ENCODE data around the gene KCNJ1. TPM values are rescaled to one million over a fixed set of nuclear protein-coding genes. Genes with fewer than 3 reads are reported as not detected.

Gene KCNJ1
- total and polyA plus RNA-seq, 2 experiments from 2014 or later: 0.16 TPM; not detected in 1

DNA sequence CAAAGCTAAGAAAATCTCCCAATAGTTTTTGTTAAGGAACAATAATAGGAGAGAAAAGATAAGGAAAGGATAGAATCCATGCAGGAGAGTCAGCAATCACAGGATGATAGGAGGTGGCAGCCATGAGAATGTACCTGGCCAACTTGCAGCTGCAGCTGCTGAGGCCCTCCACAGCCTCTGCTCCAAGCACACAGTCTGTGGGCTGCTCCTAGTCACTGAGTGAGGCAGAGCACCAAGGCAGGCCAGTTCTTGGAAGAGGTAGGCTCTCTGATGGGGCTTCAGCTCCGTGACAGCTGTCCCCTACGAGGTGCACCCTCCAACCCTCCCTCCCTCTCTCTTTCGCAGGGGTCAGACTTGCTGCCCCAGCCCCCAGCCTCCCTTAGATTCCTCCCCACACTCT lies 5.5 kb upstream of the KCNJ1 start:
- Histone ChIP-seq H3K4me3 (peak overlapping the region; percentile 12), H3K36me3 (ENCODE audit: insufficient read depth) (no peaks in the 10 kb centered on the region), H3K27me3 (ENCODE audit: insufficient read depth) (peaks cover 9% of the 10 kb centered on the region; the same call in 1 of the 2 replicates), H3K4me1 (ENCODE audit: insufficient read depth) (peaks cover 22% of the 10 kb centered on the region), H3K4me2 (peak overlapping the region; percentile 37), H4K20me1 (replicated peaks; ENCODE audit: insufficient read depth) (no peaks in the 10 kb centered on the region), H3K27ac (ENCODE audit: low read depth) (no peak overlapping the region; the same call in 1 of the 2 replicates), H3K9me2 (ENCODE audit: insufficient read depth) (peaks cover 5% of the 10 kb centered on the region), H3F3A (replicated peaks; ENCODE audit: low read depth) (0 out of 2 replicates have a peak, but pooled peaks cover 4% of the 10 kb centered on the region), H2AFZ (no peak overlapping the region), H3K79me2 (replicated peaks; ENCODE audit: insufficient read depth) (no peaks in the 10 kb centered on the region)
- H3K27ac Mint-ChIP-seq: no peak overlapping the region
- H3K4me3 Mint-ChIP-seq: peak overlapping the region; percentile 45; the same call in 2 of the 3 replicates
- peaks cover 39% of the 10 kb centered on the region for H3K4me1 Mint-ChIP-seq
- ATAC-seq (peak; percentile 33), DNase-seq (ENCODE audit: low spot score) (no peak)
- TF ChIP-seq CREB1 (CRISPR knock-in tag; IDR thresholded peaks at IDR 0.05; ENCODE audit: low read depth): no peak
- TF ChIP-seq, protein P1, sequence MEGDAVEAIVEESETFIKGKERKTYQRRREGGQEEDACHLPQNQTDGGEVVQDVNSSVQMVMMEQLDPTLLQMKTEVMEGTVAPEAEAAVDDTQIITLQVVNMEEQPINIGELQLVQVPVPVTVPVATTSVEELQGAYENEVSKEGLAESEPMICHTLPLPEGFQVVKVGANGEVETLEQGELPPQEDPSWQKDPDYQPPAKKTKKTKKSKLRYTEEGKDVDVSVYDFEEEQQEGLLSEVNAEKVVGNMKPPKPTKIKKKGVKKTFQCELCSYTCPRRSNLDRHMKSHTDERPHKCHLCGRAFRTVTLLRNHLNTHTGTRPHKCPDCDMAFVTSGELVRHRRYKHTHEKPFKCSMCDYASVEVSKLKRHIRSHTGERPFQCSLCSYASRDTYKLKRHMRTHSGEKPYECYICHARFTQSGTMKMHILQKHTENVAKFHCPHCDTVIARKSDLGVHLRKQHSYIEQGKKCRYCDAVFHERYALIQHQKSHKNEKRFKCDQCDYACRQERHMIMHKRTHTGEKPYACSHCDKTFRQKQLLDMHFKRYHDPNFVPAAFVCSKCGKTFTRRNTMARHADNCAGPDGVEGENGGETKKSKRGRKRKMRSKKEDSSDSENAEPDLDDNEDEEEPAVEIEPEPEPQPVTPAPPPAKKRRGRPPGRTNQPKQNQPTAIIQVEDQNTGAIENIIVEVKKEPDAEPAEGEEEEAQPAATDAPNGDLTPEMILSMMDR (conservative IDR thresholded peaks at IDR 0.05; ENCODE audit: low read depth in 2 of 2): no peak
- no peak for TF ChIP-seq JUNB (IDR thresholded peaks at IDR 0.05; ENCODE audit: unreplicated experiment)
- TF ChIP-seq POLR2AphosphoS5 (IDR thresholded peaks at IDR 0.05; ENCODE audit: low read depth): no peak
- TF ChIP-seq ZNF114 (CRISPR knock-in tag; IDR thresholded peaks at IDR 0.05): no peak
- no peak for TF ChIP-seq EZH2 (IDR thresholded peaks at IDR 0.05; ENCODE audit: low read depth, unreplicated experiment)
- no peak for TF ChIP-seq NANOG (IDR thresholded peaks at IDR 0.05; ENCODE audit: borderline replicate concordance)
- TF ChIP-seq, protein P2, sequence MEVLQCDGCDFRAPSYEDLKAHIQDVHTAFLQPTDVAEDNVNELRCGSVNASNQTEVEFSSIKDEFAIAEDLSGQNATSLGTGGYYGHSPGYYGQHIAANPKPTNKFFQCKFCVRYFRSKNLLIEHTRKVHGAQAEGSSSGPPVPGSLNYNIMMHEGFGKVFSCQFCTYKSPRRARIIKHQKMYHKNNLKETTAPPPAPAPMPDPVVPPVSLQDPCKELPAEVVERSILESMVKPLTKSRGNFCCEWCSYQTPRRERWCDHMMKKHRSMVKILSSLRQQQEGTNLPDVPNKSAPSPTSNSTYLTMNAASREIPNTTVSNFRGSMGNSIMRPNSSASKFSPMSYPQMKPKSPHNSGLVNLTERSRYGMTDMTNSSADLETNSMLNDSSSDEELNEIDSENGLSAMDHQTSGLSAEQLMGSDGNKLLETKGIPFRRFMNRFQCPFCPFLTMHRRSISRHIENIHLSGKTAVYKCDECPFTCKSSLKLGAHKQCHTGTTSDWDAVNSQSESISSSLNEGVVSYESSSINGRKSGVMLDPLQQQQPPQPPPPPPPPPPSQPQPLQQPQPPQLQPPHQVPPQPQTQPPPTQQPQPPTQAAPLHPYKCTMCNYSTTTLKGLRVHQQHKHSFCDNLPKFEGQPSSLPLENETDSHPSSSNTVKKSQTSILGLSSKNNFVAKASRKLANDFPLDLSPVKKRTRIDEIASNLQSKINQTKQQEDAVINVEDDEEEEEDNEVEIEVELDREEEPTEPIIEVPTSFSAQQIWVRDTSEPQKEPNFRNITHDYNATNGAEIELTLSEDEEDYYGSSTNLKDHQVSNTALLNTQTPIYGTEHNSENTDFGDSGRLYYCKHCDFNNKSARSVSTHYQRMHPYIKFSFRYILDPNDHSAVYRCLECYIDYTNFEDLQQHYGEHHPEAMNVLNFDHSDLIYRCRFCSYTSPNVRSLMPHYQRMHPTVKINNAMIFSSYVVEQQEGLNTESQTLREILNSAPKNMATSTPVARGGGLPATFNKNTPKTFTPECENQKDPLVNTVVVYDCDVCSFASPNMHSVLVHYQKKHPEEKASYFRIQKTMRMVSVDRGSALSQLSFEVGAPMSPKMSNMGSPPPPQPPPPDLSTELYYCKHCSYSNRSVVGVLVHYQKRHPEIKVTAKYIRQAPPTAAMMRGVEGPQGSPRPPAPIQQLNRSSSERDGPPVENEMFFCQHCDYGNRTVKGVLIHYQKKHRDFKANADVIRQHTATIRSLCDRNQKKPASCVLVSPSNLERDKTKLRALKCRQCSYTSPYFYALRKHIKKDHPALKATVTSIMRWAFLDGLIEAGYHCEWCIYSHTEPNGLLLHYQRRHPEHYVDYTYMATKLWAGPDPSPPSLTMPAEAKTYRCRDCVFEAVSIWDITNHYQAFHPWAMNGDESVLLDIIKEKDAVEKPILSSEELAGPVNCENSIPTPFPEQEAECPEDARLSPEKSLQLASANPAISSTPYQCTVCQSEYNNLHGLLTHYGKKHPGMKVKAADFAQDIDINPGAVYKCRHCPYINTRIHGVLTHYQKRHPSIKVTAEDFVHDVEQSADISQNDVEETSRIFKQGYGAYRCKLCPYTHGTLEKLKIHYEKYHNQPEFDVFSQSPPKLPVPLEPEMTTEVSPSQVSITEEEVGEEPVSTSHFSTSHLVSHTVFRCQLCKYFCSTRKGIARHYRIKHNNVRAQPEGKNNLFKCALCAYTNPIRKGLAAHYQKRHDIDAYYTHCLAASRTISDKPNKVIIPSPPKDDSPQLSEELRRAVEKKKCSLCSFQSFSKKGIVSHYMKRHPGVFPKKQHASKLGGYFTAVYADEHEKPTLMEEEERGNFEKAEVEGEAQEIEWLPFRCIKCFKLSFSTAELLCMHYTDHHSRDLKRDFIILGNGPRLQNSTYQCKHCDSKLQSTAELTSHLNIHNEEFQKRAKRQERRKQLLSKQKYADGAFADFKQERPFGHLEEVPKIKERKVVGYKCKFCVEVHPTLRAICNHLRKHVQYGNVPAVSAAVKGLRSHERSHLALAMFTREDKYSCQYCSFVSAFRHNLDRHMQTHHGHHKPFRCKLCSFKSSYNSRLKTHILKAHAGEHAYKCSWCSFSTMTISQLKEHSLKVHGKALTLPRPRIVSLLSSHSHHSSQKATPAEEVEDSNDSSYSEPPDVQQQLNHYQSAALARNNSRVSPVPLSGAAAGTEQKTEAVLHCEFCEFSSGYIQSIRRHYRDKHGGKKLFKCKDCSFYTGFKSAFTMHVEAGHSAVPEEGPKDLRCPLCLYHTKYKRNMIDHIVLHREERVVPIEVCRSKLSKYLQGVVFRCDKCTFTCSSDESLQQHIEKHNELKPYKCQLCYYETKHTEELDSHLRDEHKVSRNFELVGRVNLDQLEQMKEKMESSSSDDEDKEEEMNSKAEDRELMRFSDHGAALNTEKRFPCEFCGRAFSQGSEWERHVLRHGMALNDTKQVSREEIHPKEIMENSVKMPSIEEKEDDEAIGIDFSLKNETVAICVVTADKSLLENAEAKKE (CRISPR knock-in tag; IDR thresholded peaks at IDR 0.05): no peak
- TF ChIP-seq STAT1 (IDR thresholded peaks at IDR 0.05; ENCODE audit: unreplicated experiment): no peak
- TF ChIP-seq EZH2phosphoT487 (IDR thresholded peaks at IDR 0.05; ENCODE audit: unreplicated experiment): no peak
- TF ChIP-seq, protein P3, sequence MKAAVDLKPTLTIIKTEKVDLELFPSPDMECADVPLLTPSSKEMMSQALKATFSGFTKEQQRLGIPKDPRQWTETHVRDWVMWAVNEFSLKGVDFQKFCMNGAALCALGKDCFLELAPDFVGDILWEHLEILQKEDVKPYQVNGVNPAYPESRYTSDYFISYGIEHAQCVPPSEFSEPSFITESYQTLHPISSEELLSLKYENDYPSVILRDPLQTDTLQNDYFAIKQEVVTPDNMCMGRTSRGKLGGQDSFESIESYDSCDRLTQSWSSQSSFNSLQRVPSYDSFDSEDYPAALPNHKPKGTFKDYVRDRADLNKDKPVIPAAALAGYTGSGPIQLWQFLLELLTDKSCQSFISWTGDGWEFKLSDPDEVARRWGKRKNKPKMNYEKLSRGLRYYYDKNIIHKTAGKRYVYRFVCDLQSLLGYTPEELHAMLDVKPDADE (IDR thresholded peaks at IDR 0.05): no peak
- no peak for TF ChIP-seq ZNF331 (CRISPR knock-in tag; IDR thresholded peaks at IDR 0.05; ENCODE audit: low read depth)
- H3K36me3 Mint-ChIP-seq (ENCODE audit: low read depth): no peaks in the 10 kb centered on the region; the same call in 1 of the 3 replicates
- no peaks in the 10 kb centered on the region; the same call in 2 of the 3 replicates for H3K9me3 Mint-ChIP-seq
- H3K27me3 Mint-ChIP-seq (ENCODE audit: insufficient read depth, low read depth, poor library complexity): peaks cover 29% of the 10 kb centered on the region

All from GM23338 (cell line).